HG02763 (cell line): ENCODE results near the gene DCTD.
A peak's percentile ranks its signal among the peaks of the same experiment; 100 is the strongest.
"Not testable (repeated sequence)": the region's sequence is repeated elsewhere in the genome, so short reads cannot be mapped to it uniquely, and the experiment has no call there.

Source experiments
- ATAC-seq: cut with Tn5 transposase; IDR thresholded peaks from one replicate; pipeline ENCODE4 v1.9.1; 2021; ENCODE audit warnings: mild to moderate bottlenecking, moderate library complexity; ENCODE audit not compliant: unreplicated experiment

Gene DCTD

GRCh38 chr4:182922501-182923284 is 5.5 kb upstream of the DCTD start:
- ATAC-seq: no peak

- ATAC-seq: no peak
Observed at GRCh38 chr4:182921608-182922007, 4.4 kb upstream of the DCTD start.

GRCh38 chr4:182920676-182921075 is 3.5 kb upstream of the DCTD start:
- no peak for ATAC-seq

DNA sequence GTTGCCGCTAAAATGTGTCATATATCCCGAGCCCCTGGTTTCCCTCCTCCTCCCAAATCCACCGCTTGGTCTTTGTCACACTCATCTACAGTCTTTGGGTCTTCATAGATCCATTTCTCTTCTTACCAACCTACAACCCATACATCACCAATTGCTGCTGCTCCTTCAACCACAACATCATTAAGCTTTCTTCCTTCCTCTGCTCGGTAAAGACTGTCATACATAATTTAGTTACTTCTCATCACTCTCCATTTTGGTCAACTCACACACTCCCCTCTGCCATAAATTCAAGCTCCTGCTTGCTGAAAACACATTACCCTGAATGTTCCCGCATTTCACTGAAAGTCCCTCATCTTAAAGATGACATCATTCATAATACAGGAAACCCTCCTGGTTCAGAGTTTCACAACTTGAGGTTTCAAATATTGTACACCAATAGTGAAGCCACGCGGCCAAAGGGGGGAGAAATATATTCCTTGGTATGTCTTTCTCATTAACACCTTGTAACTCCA is 1.7 kb upstream of the DCTD start:
- ATAC-seq: no peak

DNA sequence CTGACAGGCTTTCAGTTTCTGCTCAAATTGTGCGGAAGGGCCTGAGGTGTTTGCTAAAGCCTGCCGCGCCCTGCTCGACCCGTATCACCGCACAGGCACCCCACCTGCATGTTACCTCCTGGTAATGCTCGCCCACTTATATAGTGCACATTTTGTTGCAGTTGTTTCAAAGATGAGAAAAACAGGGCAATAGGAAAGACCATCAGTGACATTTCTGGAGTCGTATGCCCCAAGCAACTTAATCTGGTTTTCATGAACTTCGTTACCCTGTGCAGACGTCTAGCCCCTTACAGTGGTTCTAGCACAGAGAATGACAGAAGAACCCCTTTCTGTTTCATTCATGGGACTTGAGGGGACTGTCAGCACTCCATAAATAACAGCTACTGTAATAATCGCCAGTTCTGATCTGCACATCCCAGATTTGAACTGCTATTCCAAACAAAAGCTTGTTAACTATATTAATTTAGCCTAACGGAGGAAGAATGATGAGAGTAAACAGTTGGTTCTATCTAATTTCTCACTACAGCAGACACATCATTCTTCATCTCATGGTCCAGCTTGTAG is 940 bp upstream of the DCTD start:
- peak; percentile 16 for ATAC-seq

DNA sequence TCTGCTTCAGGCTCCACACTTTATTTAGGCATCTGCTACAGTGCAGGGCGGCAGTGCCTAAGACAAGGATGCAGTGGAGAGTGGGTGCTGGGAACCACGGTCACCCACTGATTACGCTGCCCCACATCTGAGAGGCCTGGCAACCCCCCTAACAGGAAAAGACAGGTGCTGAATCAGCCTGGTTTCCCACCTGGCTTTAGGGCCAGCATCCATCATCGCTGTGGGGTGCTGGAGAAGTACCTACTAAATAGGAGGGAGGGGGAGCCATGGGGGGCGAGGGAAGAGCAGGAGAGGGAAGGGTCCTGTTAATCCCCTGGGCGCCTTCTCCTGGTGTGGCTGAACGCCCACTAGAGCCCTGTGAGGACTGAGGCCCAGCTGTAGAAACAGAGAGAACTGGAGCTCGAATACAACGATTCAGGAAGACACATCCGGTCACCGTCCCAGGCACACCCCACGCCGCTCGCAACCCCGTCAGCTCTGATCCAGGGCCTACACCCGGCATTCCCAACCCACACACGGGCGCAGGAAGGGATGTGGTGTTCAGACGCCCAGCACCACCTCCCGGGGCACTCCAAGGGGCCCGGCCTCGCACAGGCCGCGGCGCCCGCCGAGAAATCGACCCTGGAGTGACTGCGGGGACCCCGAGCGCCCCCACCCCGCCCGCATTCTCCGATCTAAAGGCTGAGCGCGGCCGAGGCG is 554 bp downstream of the DCTD start:
- ATAC-seq: peak; percentile 26

DNA sequence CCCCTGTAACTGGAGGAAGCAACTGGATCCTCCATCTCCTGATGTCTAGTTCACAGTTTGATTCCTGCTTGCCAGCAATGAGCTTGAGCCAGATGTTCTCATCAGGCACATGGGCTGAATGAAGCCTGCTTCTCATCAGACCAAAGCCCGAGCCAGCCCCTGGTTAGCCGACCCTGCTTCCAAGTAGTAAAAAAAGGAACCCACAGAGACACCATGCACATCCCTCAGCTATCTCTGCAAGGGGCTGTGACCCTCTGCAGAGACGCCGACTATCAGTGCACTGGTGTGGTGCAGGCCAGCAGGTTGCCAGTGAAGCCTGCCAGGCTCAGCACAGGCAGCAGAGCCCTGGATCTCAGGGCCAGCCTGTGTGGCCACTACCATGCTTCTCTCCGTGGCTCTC is 2.8 kb downstream of the DCTD start:
- no peak for ATAC-seq

- no peak for ATAC-seq
Observed at GRCh38 chr4:182913621-182914020, 3.6 kb downstream of the DCTD start.

DNA sequence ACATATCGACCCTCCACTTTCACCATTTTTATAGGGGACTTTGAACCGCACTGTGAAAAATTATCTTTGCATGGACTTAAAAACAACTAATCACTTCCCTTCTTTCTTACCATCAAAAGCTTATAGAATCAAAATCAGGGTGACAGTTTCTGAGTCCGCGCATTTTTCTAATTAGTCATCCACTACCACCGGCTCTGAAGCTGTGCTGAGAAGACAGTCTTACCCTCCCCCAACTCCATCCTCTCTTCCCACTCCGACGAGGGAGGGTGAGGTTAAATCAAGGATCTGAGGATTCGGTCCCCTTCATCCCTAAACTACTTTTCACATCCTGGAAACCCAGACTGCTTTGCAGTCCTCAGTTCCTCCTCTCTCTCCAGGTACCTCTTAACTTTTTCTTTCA is 4.2 kb downstream of the DCTD start:
- ATAC-seq: no peak

GRCh38 chr4:182908124-182908523 is 9.1 kb downstream of the DCTD start:
- no peak for ATAC-seq

DNA sequence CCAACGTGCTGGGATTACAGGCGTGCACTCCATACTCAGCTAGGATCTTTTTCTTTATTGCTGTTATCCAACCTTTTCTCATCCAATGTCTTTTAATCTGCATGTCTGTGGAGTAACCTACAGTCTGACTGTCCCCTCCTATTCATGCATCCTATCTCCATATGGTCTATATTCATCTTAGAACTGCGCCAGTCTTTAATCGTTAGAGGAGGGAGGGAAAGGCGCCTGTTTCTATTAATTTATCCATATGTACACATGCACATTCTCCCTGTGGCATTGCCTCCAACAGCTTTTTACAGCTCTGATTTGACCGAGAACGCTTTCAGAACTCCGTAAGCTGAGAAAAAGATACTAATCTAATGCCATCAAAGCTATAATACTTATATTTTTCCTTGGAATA is 9.8 kb downstream of the DCTD start:
- no peak for ATAC-seq

- ATAC-seq: no peak
Observed at GRCh38 chr4:182906786-182907185, 10.4 kb downstream of the DCTD start.

DNA sequence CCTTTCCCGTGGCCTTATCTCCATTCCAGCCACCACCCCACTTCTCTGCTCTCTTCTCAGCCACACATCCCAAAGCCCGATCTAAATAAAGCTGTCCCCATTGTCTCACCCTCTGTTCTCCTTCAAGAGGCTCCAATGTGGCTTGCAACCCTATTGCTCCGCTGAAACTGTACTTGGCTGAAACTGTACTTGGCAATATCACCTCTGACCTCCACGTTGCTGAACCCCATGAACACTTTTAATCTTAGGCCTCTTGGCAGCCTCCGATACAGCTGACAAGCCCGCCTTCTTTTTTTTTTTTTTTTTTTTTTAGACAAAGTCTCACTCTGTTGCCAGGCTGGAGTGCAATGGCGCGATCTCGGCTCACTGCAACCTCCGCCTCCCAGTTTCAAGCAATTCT is 12.1 kb downstream of the DCTD start:
- ATAC-seq: no peak

DNA sequence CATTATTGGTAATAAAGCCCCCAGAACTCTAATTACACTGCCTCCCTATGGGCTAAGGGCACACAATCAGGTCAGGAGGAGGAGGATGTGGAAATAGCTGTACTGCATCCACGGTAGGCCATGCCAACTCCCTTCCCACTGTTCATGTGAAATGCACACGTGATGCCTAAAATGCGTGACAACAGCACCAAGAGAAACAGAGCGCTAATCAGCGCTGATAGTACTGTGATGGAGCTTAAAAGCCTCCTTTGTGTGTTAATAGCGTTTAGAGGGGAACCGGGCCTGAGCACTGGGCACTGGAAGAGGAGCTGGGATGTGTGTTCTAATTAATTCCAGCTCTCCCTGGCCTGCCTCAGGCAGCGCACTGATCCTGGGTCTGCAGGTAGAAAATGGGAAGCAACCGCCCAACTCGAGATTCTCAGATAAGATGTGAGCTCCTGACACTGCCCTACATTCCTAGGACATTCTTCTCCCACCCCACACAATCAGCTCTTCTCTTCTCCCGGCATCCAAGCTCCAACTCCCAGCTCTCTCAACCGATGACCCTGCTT is 12.9 kb downstream of the DCTD start:
- ATAC-seq: no peak

DNA sequence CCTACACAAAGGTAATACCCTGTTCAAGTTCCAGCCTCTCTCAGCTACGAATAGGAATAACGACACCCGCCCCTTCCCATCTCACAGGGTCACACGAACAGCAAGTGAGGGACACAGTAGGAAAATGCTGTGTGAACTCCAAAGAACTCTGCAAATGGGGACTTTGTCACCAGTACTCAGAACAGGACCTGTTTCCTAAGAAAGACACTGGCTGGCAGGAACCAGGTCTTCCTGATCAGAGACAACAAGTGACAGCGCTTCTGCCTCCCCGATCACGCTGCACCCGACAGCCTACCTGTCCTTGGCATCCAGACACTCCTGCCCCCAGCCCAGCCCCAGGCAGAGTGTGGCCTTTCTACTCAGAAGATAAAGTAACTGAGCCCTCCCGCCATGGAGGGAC is 14.2 kb downstream of the DCTD start:
- no peak for ATAC-seq

GRCh38 chr4:182901337-182901736 is 15.8 kb downstream of the DCTD start:
- ATAC-seq: no peak

DNA sequence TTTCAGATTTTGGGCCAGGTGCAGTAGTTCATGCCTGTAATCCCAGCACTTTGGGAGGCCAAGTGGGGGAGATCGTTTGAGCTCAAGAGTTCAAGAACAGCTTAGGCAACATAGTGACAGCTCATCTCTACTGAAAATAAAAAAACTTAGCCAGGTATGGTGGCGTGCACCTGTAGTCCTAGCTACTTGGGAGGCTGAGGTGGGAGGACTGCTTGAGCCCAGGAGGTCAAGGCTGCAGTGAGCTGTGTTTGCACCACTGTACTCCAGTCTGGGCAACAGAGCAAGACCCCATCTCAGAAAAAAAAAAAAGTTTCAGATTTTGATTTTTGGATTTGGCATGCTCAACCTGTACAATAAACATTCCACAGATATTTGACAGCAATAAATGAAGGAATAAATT is 17.2 kb downstream of the DCTD start:
- not testable (repeated sequence) for ATAC-seq

- ATAC-seq: no peak
Observed at GRCh38 chr4:182898479-182898799, 18.7 kb downstream of the DCTD start.

- ATAC-seq: no peak
Observed at GRCh38 chr4:182897601-182898478, 19.3 kb downstream of the DCTD start.

GRCh38 chr4:182896421-182896820 is 20.8 kb downstream of the DCTD start:
- no peak for ATAC-seq

- ATAC-seq: no peak
Observed at GRCh38 chr4:182895791-182896292, 21.3 kb downstream of the DCTD start.
